ENCODE results near the gene PDZRN3.

PDZRN3 gene

GRCh38 chr3:73555076-73555475, 69.7 kb downstream of the PDZRN3 start:
- no peak for DNase-seq

GRCh38 chr3:73552700-73553099, 72.0 kb downstream of the PDZRN3 start:
- DNase-seq, result no peak

GRCh38 chr3:73550032-73550431, 74.7 kb downstream of the PDZRN3 start:
- DNase-seq, result no peak

GRCh38 chr3:73549051-73549600, 75.6 kb downstream of the PDZRN3 start:
- DNase-seq, result no peak

- DNase-seq, result no peak
These were observed 76.3 kb downstream of the PDZRN3 start for GRCh38 chr3:73548436-73548835.

GRCh38 chr3:73547427-73548248, 77.1 kb downstream of the PDZRN3 start:
- DNase-seq, result no peak

- no peak for DNase-seq
These were observed 77.8 kb downstream of the PDZRN3 start for GRCh38 chr3:73546961-73547360.

- no peak for DNase-seq
These were observed 81.3 kb downstream of the PDZRN3 start for GRCh38 chr3:73543412-73543811.

GRCh38 chr3:73542136-73542535, 82.6 kb downstream of the PDZRN3 start:
- no peak for DNase-seq

- DNase-seq, result no peak
These were observed 83.6 kb downstream of the PDZRN3 start for GRCh38 chr3:73540969-73541740.

GRCh38 chr3:73538486-73538885, 86.3 kb downstream of the PDZRN3 start:
- DNase-seq, result no peak

- DNase-seq, result no peak
These were observed 87.8 kb downstream of the PDZRN3 start for GRCh38 chr3:73536952-73537351.

- DNase-seq, result no peak
These were observed 88.3 kb downstream of the PDZRN3 start for GRCh38 chr3:73536336-73536895.

- no peak for DNase-seq
These were observed 88.8 kb downstream of the PDZRN3 start for GRCh38 chr3:73535931-73536330.

- DNase-seq, result no peak
These were observed 89.6 kb downstream of the PDZRN3 start for GRCh38 chr3:73535137-73535536.

- no peak for DNase-seq
These were observed 94.7 kb downstream of the PDZRN3 start for GRCh38 chr3:73530022-73530396.

GRCh38 chr3:73529308-73530021, 95.3 kb downstream of the PDZRN3 start:
- DNase-seq, result no peak

GRCh38 chr3:73525591-73525990, 99.2 kb downstream of the PDZRN3 start:
- no peak for DNase-seq

- DNase-seq, result no peak
These were observed 101.1 kb downstream of the PDZRN3 start for GRCh38 chr3:73523661-73524060.

GRCh38 chr3:73521734-73522336, 102.9 kb downstream of the PDZRN3 start:
- no peak for DNase-seq

- DNase-seq, result no peak
These were observed 103.7 kb downstream of the PDZRN3 start for GRCh38 chr3:73520931-73521461.

GRCh38 chr3:73516631-73517030, 108.1 kb downstream of the PDZRN3 start:
- no peak for DNase-seq

Data from cerebellar nuclear complex (tissue), 1 donor.